HUES6 (cell line): ENCODE results near the gene UGT1A6.

Experiments
- H3K27ac ChIP-seq: 2 replicates; pipeline ENCODE4 v1.7.0; 2013; ENCODE audit warnings: low read depth, mild to moderate bottlenecking, low read length, inconsistent platforms
- H3K27me3 ChIP-seq: 2 replicates; pipeline ENCODE4 v1.6.1; 2013; ENCODE audit warnings: low read length; ENCODE audit not compliant: control insufficient read depth, insufficient read depth
- H3K36me3 ChIP-seq: 2 replicates; pipeline ENCODE4 v1.6.1; 2013; ENCODE audit warnings: low read length; ENCODE audit not compliant: control insufficient read depth, insufficient read depth
- H3K4me1 ChIP-seq: 2 replicates; pipeline ENCODE4 v1.6.1; 2013; ENCODE audit warnings: low read length; ENCODE audit not compliant: control insufficient read depth, insufficient read depth
- H3K4me3 ChIP-seq: 2 replicates; pipeline ENCODE4 v1.5.1; 2013; ENCODE audit warnings: low read depth, low read length
- H3K9ac ChIP-seq: one replicate; pipeline ENCODE4 v1.6.1; 2013; ENCODE audit warnings: mild to moderate bottlenecking, low read length
- H3K9me3 ChIP-seq: 2 replicates; pipeline ENCODE4 v1.6.1; 2013; ENCODE audit warnings: low read depth, low read length; ENCODE audit not compliant: control insufficient read depth, insufficient read depth

The UGT1A6 gene

GRCh38 chr2:233803994-233804393 lies 111.3 kb downstream of the UGT1A6 start:
- no peak overlapping the region for H3K4me3 ChIP-seq
- H3K4me1 ChIP-seq, result no peaks in the 10 kb centered on the region
- H3K27ac ChIP-seq, result no peak overlapping the region
- H3K27me3 ChIP-seq, result 0 out of 2 replicates have a peak, but pooled peaks cover 2% of the 10 kb centered on the region
- no peaks in the 10 kb centered on the region for H3K36me3 ChIP-seq
- H3K9ac ChIP-seq, result no peak overlapping the region
- H3K9me3 ChIP-seq, result no peaks in the 10 kb centered on the region

DNA sequence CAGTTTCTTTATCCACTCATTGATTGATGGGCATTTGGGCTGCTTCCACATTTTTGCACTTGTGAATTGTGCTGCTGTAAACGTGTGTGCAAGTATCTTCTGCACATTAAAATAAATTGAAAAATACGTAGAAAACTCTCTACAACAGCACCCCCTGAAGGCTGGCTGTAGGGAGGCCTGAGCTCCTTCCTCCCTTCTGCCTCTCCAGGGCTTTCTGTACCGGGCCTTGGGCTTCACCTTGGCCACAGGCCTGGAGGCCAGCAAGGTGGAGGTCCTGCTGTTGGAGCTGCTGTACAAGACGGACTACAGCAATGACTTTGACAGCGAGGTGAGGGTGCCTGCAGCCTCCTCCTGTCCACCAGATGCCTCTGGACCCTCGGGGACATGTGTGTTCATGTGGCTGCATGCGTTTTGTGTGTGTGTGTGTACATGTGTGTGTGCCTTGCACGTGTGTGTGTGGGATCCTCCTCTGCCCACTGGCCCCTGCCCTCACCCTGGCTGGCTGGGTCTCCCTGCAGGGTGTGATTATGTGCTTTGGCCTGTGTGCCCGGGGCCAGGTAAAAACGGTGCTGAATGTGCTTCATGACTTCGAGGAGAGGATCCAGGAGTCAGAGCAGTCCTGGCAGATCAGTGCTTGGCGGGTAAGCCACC lies 114.7 kb downstream of the UGT1A6 start:
- H3K9me3 ChIP-seq, result no peaks in the 10 kb centered on the region
- H3K36me3 ChIP-seq, result no peaks in the 10 kb centered on the region
- H3K27ac ChIP-seq, result no peak overlapping the region
- no peaks in the 10 kb centered on the region for H3K4me1 ChIP-seq
- no peak overlapping the region for H3K9ac ChIP-seq
- 0 out of 2 replicates have a peak, but pooled peaks cover 2% of the 10 kb centered on the region for H3K27me3 ChIP-seq
- H3K4me3 ChIP-seq, result no peak overlapping the region

- Histone ChIP-seq H3K27me3 (0 out of 2 replicates have a peak, but pooled peaks cover 2% of the 10 kb centered on the region), H3K27ac (no peak overlapping the region), H3K36me3 (no peaks in the 10 kb centered on the region), H3K4me3 (no peak overlapping the region), H3K9me3 (no peaks in the 10 kb centered on the region), H3K9ac (no peak overlapping the region), H3K4me1 (no peaks in the 10 kb centered on the region)
Measured at GRCh38 chr2:233807966-233808935, 115.6 kb downstream of the UGT1A6 start.

DNA sequence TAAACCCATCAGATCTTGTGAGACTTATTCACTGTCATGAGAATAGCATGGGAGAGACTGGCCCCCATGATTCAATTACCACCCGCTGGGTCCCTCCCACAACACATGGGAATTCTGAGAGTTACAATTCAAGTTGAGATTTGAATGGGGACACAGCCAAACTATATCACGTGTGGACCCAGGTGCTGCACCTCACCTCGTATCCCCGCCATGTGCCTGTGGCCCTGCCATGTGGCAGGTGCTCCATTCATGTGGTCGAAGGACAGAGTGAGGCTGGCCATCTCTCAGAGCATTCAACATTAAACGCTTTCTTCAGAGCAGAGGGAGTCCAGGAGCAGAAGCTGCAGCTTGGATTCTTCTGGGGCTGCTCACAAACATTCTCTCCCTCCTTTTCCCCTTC lies 117.7 kb downstream of the UGT1A6 start:
- H3K36me3 ChIP-seq, result no peaks in the 10 kb centered on the region
- H3K27me3 ChIP-seq, result no peaks in the 10 kb centered on the region
- no peaks in the 10 kb centered on the region for H3K4me1 ChIP-seq
- no peaks in the 10 kb centered on the region for H3K9me3 ChIP-seq
- no peak overlapping the region for H3K9ac ChIP-seq
- no peak overlapping the region for H3K4me3 ChIP-seq
- H3K27ac ChIP-seq, result no peak overlapping the region

DNA sequence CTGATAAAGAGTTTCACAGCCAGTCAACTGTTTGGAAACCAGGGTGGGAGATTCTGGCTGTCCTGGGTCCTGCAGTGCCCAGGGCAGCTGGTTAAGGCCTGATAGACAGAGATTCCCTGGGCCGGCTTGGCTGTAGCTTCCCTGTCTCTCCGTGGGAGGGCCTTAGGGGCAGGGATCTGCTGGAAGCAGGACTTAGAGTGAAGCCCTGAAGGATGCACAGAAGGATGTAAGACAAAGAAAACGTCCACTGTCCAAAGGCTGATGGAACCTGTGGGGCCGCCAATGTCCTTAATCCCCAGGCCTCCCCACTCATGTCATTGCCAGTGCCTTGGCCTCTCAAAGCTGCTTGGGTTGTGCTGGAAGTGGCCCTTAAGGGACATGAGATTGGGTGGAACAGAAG lies 118.4 kb downstream of the UGT1A6 start:
- Histone ChIP-seq H3K9ac (no peak overlapping the region), H3K4me1 (no peaks in the 10 kb centered on the region), H3K9me3 (no peaks in the 10 kb centered on the region), H3K4me3 (no peak overlapping the region), H3K27me3 (no peaks in the 10 kb centered on the region), H3K27ac (no peak overlapping the region), H3K36me3 (no peaks in the 10 kb centered on the region)

DNA sequence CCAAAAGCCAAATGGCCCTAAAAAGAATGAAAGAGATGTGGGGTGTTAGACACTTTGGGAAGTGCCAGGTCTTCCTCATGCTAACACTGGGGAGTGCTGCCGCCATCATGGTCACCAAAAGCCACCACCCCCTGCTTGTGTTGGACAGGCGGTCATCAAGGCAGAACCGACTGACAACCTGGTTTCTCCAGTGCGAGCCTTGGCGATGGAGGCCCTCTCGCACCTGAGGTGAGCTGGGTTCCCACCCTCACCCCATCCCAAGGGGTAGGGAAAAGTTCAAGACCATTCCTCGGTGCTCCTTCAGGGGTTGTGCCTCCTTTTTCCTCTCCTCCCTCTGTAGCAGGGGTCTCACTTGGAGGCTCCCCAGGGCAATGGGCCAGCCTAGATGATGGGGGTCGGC lies 119.0 kb downstream of the UGT1A6 start:
- H3K27me3 ChIP-seq, result no peaks in the 10 kb centered on the region
- H3K9ac ChIP-seq, result no peak overlapping the region
- H3K36me3 ChIP-seq, result no peaks in the 10 kb centered on the region
- no peak overlapping the region for H3K4me3 ChIP-seq
- H3K27ac ChIP-seq, result no peak overlapping the region
- no peaks in the 10 kb centered on the region for H3K9me3 ChIP-seq
- no peaks in the 10 kb centered on the region for H3K4me1 ChIP-seq

GRCh38 chr2:233813236-233814055 lies 120.8 kb downstream of the UGT1A6 start:
- Histone ChIP-seq H3K36me3 (no peaks in the 10 kb centered on the region), H3K4me1 (no peaks in the 10 kb centered on the region), H3K27ac (no peak overlapping the region), H3K9ac (no peak overlapping the region), H3K27me3 (no peaks in the 10 kb centered on the region), H3K9me3 (no peaks in the 10 kb centered on the region), H3K4me3 (no peak overlapping the region)

DNA sequence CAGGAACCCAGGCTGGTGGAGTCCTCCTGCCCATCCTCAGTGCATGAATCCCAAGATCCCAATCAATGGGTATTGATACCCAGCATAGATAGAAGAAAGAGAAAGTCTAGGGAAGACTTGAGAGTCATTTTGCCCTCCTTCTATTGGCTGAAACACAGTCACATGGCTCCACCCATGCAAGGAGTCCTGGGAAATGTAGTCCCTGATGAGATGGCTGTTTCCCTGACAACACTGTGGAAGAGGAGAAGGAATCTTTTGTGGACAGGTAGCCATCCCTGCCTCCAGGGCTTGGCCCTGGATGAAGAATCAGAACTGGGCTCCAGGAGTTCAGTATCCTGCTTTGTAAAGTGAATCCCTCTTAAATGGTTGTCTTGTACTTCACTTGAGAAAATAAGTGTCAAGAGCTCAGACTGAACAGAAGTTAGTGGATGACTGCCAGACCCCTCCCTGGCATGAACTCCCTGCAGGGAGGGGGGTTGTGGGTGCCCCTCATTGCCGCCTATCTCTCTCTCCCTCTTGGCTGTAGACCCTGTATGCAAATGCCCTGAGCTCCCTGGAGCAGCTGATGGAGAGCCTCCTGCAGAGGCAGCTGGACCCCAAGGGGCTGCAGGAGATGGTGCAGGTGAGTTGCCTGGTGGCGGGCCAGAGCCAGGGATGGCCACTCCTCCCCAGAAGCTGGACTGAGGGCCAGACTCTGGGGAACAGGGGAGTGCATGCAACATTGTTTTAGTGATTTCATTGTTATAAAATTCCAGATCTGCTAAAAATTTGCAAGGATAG lies 121.6 kb downstream of the UGT1A6 start:
- H3K36me3 ChIP-seq, result no peaks in the 10 kb centered on the region
- H3K27ac ChIP-seq, result no peak overlapping the region
- H3K27me3 ChIP-seq, result no peaks in the 10 kb centered on the region
- no peaks in the 10 kb centered on the region for H3K9me3 ChIP-seq
- no peaks in the 10 kb centered on the region for H3K4me1 ChIP-seq
- H3K9ac ChIP-seq, result no peak overlapping the region
- H3K4me3 ChIP-seq, result no peak overlapping the region

DNA sequence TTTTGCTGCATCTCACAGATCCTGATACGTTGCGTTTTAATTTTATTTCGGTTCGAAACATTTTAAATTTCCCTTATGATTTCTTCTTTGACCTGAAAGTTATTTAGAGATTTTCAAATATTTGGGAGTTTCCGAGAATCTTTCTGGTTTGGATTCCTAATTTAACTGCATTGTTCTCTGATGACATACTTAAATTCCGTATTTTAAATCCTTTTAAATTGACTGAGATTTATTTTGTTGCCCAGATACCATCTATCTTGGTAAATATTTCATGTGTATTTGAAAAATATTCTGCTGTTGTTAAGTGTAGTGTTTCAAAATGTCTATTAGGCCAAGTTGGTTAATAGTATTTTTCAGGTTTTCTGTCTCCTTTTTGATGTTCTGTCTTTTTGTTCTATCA lies 123.2 kb downstream of the UGT1A6 start:
- Histone ChIP-seq H3K9me3 (no peaks in the 10 kb centered on the region), H3K36me3 (no peaks in the 10 kb centered on the region), H3K4me1 (no peaks in the 10 kb centered on the region), H3K27me3 (no peaks in the 10 kb centered on the region), H3K9ac (no peak overlapping the region), H3K27ac (no peak overlapping the region), H3K4me3 (no peak overlapping the region)

- Histone ChIP-seq H3K9me3 (no peaks in the 10 kb centered on the region), H3K4me1 (no peaks in the 10 kb centered on the region), H3K27ac (no peak overlapping the region), H3K9ac (no peak overlapping the region), H3K4me3 (no peak overlapping the region), H3K36me3 (no peaks in the 10 kb centered on the region), H3K27me3 (no peaks in the 10 kb centered on the region)
Measured at GRCh38 chr2:233816334-233816733, 123.6 kb downstream of the UGT1A6 start.
